OCI-LY7 (cell line): Measurements from ENCODE around the gene WIPF1. TPM values are rescaled to one million over a fixed set of nuclear protein-coding genes. Genes with fewer than 3 reads are reported as not detected.

Source experiments
- BruUV-seq: library from RNA; stranded (reverse); fragments of 400-500 nt; replicated peaks from 2 replicates; lab custom pipeline; 2021; lab: Mats Ljungman, UMichigan
- CTCF ChIA-PET: fragments of 300-600 bp; sonication (Branson Sonifier 250); formaldehyde crosslinking; loops from one replicate; lab custom pipeline; 2022; ENCODE audit warnings: antibody characterized with exemption; ENCODE audit not compliant: unreplicated experiment; lab: Charles Lee
- POLR2A ChIA-PET: fragments of 300-600 bp; sonication (Branson Sonifier 250); formaldehyde crosslinking; loops from one replicate; lab custom pipeline; 2022; ENCODE audit warnings: antibody characterized with exemption; lab: Charles Lee
- DNase-seq: peaks from one replicate; pipeline ENCODE4 v3.0.0-alpha.2; 2015; ENCODE audit warnings: low spot score
- H2AFZ ChIP-seq: fragments of 200-600 bp; sonication (generic), shearing (Covaris generic); 2 replicates; pipeline ENCODE4 v1.6.1; 2014; ENCODE audit warnings: mild to moderate bottlenecking, antibody characterized with exemption, low read length, moderate library complexity
- H3K27ac ChIP-seq: fragments of 200-600 bp; sonication (generic); 2 replicates; pipeline ENCODE4 v1.5.1; 2014; ENCODE audit warnings: mixed run types, low read depth, mild to moderate bottlenecking, moderate library complexity, low read length, inconsistent platforms; ENCODE audit not compliant: poor library complexity, severe bottlenecking
- H3K36me3 ChIP-seq: fragments of 200-600 bp; sonication (generic); 2 replicates; pipeline ENCODE4 v1.6.1; 2014; ENCODE audit warnings: mild to moderate bottlenecking, antibody characterized with exemption, low read length, moderate library complexity, mixed read lengths; ENCODE audit not compliant: insufficient read depth
- H3K4me1 ChIP-seq: fragments of 200-600 bp; sonication (generic); 2 replicates; pipeline ENCODE4 v1.5.1; 2014; ENCODE audit warnings: mild to moderate bottlenecking, low read length; ENCODE audit not compliant: insufficient read depth, poor library complexity, severe bottlenecking
- H3K4me2 ChIP-seq: fragments of 200-600 bp; sonication (generic); 2 replicates; pipeline ENCODE4 v1.6.1; 2014; ENCODE audit warnings: mild to moderate bottlenecking, low read length
- H3K4me3 ChIP-seq: fragments of 200-600 bp; sonication (generic); 2 replicates; pipeline ENCODE4 v1.5.1; 2014; ENCODE audit warnings: mild to moderate bottlenecking, low read depth, low read length; ENCODE audit not compliant: poor library complexity, severe bottlenecking
- H3K79me2 ChIP-seq: fragments of 200-600 bp; sonication (generic); 2 replicates; pipeline ENCODE4 v1.6.1; 2016; ENCODE audit warnings: low read depth, mild to moderate bottlenecking, low read length, moderate library complexity, mixed read lengths; ENCODE audit not compliant: insufficient read depth
- H3K9me2 ChIP-seq: fragments of 200-600 bp; sonication (generic); 2 replicates; pipeline ENCODE4 v1.6.1; 2016; ENCODE audit warnings: mild to moderate bottlenecking, low read length, mixed read lengths; ENCODE audit not compliant: insufficient read depth
- H3K9me3 ChIP-seq: fragments of 200-600 bp; sonication (generic); 2 replicates; pipeline ENCODE4 v1.6.1; 2014; ENCODE audit warnings: mild to moderate bottlenecking, mixed run types, low read length, mixed read lengths
- H4K20me1 ChIP-seq: fragments of 200-600 bp; sonication (generic); 2 replicates; pipeline ENCODE4 v1.6.1; 2014; ENCODE audit warnings: mild to moderate bottlenecking, antibody characterized with exemption, low read length, moderate library complexity, mixed read lengths; ENCODE audit not compliant: insufficient read depth
- EZH2phosphoT487 ChIP-seq: fragments of 200-600 bp; sonication (generic); IDR thresholded peaks from 2 replicates; pipeline ENCODE4 v1.6.1; 2018; ENCODE audit warnings: low read depth, borderline replicate concordance, mild to moderate bottlenecking, mixed run types, antibody characterized with exemption, low read length, moderate library complexity, mixed read lengths
- intact Hi-C: fragments of 100-400 bp; cut with micrococcal nuclease; formaldehyde crosslinking; loops from one replicate; pipeline ENCODE4 v1.10.0; 2022; ENCODE audit not compliant: unreplicated experiment
- total RNA-seq, 2 experiments: library from RNA; depleted of rRNA in 1 of 2; stranded (reverse); fragments of >200 nt in 1 of 2; shearing (Covaris generic) in 1 of 2; gene quantifications; 2 replicates each; pipeline ENCODE4 v1.2.3, GENCODE V29; 2014 to 2022
- TF ChIP-seq, protein P1 (sequence below): fragments of 200-600 bp; sonication (generic); conservative IDR thresholded peaks from 2 replicates; pipeline ENCODE4 v1.5.1; 2014; ENCODE audit warnings: mild to moderate bottlenecking, antibody characterized with exemption, low read length, moderate library complexity, mixed read lengths

The WIPF1 gene
- total RNA-seq, 2 experiments from 2014 or later = 27.1 to 192 TPM

DNA sequence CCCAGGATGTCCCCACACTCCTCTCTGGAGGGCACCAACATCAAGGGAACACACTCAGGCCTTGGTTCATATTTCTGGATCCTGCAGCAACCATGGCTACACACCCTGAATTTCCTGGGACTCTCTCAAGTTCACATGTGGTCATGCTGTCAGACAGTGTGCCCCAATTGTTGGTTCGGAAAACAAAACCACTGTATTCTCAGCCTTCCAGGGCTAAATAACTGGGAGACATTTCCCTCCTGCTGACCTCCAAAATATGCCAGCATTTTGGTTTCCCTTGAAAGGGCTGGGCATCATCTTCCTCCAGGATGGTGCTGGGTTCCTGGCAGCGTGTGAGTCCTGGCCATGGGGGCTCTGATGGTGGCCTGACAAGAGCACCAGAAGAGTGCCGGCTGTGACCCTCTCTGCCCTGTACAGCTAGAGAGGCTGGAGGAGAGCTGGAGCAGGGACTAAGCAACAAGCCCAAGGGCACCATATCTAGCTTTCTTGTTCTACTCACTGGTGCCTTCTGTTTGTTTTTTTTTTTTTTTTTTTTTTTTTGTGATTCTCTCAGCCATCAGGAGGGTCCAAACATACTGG is 37.5 kb upstream of the WIPF1 start:
- DNase-seq = no peak
- Histone ChIP-seq H2AFZ (peak overlapping the region; percentile 80), H3K9me3 (no peaks in the 10 kb centered on the region), H3K4me2 (peak overlapping the region; percentile 99), H3K4me3 (peak overlapping the region; percentile 73), H3K79me2 (peaks cover 19% of the 10 kb centered on the region), H3K36me3 (peaks cover 18% of the 10 kb centered on the region), H4K20me1 (no peaks in the 10 kb centered on the region), H3K9me2 (no peaks in the 10 kb centered on the region), H3K27ac (peak overlapping the region; percentile 70), H3K4me1 (peaks cover 28% of the 10 kb centered on the region)
- intact Hi-C loops = loop anchor here (5.0 to 10.0 kb wide), 2 partner anchors 52 to 1280 kb away; partner anchors contain the start of gene CDCA7
- TF ChIP-seq, protein P1, sequence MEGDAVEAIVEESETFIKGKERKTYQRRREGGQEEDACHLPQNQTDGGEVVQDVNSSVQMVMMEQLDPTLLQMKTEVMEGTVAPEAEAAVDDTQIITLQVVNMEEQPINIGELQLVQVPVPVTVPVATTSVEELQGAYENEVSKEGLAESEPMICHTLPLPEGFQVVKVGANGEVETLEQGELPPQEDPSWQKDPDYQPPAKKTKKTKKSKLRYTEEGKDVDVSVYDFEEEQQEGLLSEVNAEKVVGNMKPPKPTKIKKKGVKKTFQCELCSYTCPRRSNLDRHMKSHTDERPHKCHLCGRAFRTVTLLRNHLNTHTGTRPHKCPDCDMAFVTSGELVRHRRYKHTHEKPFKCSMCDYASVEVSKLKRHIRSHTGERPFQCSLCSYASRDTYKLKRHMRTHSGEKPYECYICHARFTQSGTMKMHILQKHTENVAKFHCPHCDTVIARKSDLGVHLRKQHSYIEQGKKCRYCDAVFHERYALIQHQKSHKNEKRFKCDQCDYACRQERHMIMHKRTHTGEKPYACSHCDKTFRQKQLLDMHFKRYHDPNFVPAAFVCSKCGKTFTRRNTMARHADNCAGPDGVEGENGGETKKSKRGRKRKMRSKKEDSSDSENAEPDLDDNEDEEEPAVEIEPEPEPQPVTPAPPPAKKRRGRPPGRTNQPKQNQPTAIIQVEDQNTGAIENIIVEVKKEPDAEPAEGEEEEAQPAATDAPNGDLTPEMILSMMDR = no peak; the same call in 1 of the 2 replicates
- TF ChIP-seq EZH2phosphoT487 = no peak
- ChIA-PET POLR2A (interaction anchor here (0.6 to 4.3 kb wide), 5 partner anchors 19 to 542 kb away, joined by 3 to 81 read pairs (median 11); partner anchors contain the start of gene WIPF1), CTCF (interaction anchor here (0.6 to 1.6 kb wide), 2 partner anchors 12 to 34 kb away, joined by 4 to 5 read pairs; no protein-coding TSS in a partner anchor)
- no TSS peak for BruUV-seq

DNA sequence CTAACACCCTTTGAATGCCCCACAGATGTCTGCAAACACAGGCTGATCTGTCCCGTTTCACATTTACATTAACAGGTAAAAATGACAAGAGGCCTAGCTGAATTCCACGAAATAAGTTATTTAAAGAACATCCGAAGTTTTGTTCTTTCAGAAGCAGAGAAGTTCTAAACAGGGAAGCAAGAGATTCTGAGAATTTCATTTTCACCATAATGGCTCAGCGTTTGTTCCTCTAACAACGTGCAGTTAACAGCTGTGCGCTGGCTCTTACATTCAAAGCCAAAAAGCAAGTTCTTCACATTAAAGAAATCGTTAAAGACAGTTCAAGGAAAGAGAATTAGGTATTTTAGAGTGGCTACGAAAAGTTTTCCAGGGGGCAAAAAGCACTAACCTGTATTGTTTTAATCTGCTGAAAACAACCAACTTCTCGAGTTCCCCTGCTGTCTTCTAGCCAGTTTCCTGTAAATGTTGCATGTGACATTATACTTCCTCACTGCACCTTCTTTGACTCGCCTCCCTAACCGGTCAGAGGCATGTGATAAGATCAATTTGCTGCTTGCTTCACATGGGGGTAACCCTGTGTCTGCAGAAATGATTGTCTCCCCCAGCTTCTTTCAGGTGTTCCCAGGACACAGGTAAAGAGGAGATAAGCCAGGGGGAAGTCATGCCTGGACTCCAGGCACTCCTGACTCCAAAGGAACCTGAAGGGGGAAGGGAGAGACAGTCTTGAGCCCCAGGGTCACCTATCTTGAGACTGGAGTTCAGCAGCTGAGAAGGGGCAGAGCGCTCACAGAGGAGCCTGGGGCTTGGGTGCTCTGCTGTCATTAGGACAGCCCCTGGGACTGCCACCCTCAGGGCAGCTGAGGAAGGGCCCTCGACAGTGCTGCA is 36.8 kb upstream of the WIPF1 start:
- peak; percentile 78 for DNase-seq
- Histone ChIP-seq H4K20me1 (no peaks in the 10 kb centered on the region), H3K27ac (peak overlapping the region; percentile 70), H3K9me2 (no peaks in the 10 kb centered on the region), H2AFZ (peak overlapping the region; percentile 80), H3K36me3 (peaks cover 25% of the 10 kb centered on the region), H3K4me1 (peaks cover 28% of the 10 kb centered on the region), H3K4me3 (peak overlapping the region; percentile 73), H3K79me2 (peaks cover 19% of the 10 kb centered on the region), H3K9me3 (no peaks in the 10 kb centered on the region), H3K4me2 (peak overlapping the region; percentile 99)
- TF ChIP-seq, protein P1 = peak; percentile 64; the same call in 1 of the 2 replicates
- TF ChIP-seq EZH2phosphoT487 = no peak
- ChIA-PET CTCF (interaction anchor here (0.6 to 1.6 kb wide), 6 partner anchors 11 to 56 kb away, joined by 3 to 5 read pairs (median 4); no protein-coding TSS in a partner anchor), POLR2A (interaction anchor here (0.6 to 4.3 kb wide), 12 partner anchors 10 to 760 kb away, joined by 3 to 81 read pairs (median 4); partner anchors contain the start of gene WIPF1)
- intact Hi-C loops = loop anchor here (1.0 to 10.0 kb wide), 4 partner anchors 41 to 1280 kb away; partner anchors contain the start of gene CDCA7
- BruUV-seq = TSS peak; percentile 78
